Psoas muscle (tissue), 8 donors: ENCODE measurements around the gene CNOT9. TPM values are rescaled to one million over a fixed set of nuclear protein-coding genes. Genes with fewer than 3 reads are reported as not detected.

Source experiments
- ATAC-seq, 4 donors: fragments of 200-7000 bp; cut with Tn5 transposase; one replicate each; pipeline ENCODE4 v1.9.1; 2020; ENCODE audit warnings: moderate library complexity in 3 of 4, mild to moderate bottlenecking in 2 of 4
- DNase-seq, 2 donors: peaks; one replicate each; pipeline ENCODE4 v3.0.0-alpha.2; 2020
- H3K27ac ChIP-seq: fragments of 200-600 bp; one replicate; pipeline ENCODE4 v1.8.0; 2022
- H3K27me3 ChIP-seq, 3 donors: fragments of 200-600 bp in 1 of 3; one replicate each; pipeline versions ENCODE4 v1.6.1 to v1.8.0; 2013 to 2022; ENCODE audit warnings: low read length in 2 of 3, mild to moderate bottlenecking in 2 of 3, moderate library complexity in 1 of 3; ENCODE audit not compliant: insufficient read depth in 3 of 3
- H3K36me3 ChIP-seq, 2 donors: fragments of 200-600 bp in 1 of 2; one replicate each; pipeline versions ENCODE4 v1.6.1 to v1.8.0; 2013 to 2022; ENCODE audit warnings: low read depth in 1 of 2, mild to moderate bottlenecking in 1 of 2, moderate library complexity in 1 of 2; ENCODE audit not compliant: insufficient read depth in 1 of 2
- H3K4me1 ChIP-seq: fragments of 200-600 bp; one replicate; pipeline ENCODE4 v1.8.0; 2022
- H3K4me3 ChIP-seq: fragments of 200-600 bp; one replicate; pipeline ENCODE4 v1.8.0; 2022; ENCODE audit warnings: mild to moderate bottlenecking
- H3K9me3 ChIP-seq: fragments of 200-600 bp; one replicate; pipeline ENCODE4 v1.8.0; 2022
- CTCF ChIP-seq: fragments of 200-600 bp; IDR thresholded peaks from one replicate; pipeline ENCODE4 v1.8.0; 2022; ENCODE audit warnings: antibody characterized with exemption
- WGBS, 3 donors: extraction: QIAGEN DNeasy Blood & Tissue Kit; methylation state at CpG; one replicate each; pipeline versions ENCODE4 v1.1.6 to v1.1.7; 2013; 5-methylcytosine and 5-hydroxymethylcytosine counted together
- intact Hi-C, 2 donors: fragments of 100-400 bp; cut with DNase I; formaldehyde crosslinking; loops; one replicate each; pipeline versions ENCODE4 v1.11.0 to v1.14.2; 2022
- polyA plus RNA-seq, 3 donors: library from polyadenylated mRNA; stranded (reverse); fragments of 200-250 nt; gene quantifications; one replicate each; pipeline ENCODE4 v1.2.3, GENCODE V29; 2013
- total RNA-seq, 4 donors: library from RNA; stranded (reverse); fragmentation: NEBNext Ultra II Directional in 2 of 4; extraction: Animal tissue kit (Norgen Biotek cat#: 25700) in 2 of 4; gene quantifications; one replicate each; pipeline versions ENCODE4 v1.2.1 to v1.2.4, GENCODE V29; 2021 to 2023
- donor health status: healthy with polysubstance abuse.
- donor health status: DM: no; HTN: no; CAD: no; lungs with moderate emphysema.
- donor health status: Bipolar disorder and iron deficiency.
- donor health status: healthy.
- donor health status: DM: yes; HTN: yes; CAD: no.
- donor health status: DM: no; HTN: no; CAD: no.
- donor health status: DM: no; HTN: no; CAD: no.
- donor health status: DM: yes; HTN: yes; CAD: no.

The CNOT9 gene
- total and polyA plus RNA-seq, 7 donors, result 12.3 to 22.9 (median 17.9) TPM

DNA sequence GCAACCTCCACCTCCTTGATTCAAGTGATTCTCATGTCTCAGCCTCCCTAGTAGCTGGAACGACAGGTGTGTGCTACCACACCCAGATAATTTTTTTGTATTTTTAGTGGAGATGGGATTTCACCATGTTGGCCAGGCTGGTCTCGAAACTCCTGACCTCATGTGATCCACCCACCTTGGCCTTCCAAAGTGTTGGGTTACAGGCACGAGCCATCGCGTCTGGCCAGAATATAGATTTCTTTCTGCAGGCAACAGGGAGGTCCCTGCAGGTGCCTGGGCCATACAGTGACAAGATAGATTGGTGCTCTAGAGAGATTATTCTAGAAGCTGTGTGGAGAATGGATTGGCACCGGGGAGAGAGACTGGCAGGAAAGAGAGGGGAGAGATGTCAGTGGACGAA is 52.4 kb downstream of the CNOT9 start:
- ATAC-seq (peak in 1 of 4 donors; percentile 45), DNase-seq (no peak)
- Histone ChIP-seq H3K27ac (peak overlapping the region; percentile 30), H3K27me3 (no peaks in the 10 kb centered on the region), H3K4me1 (peaks cover 19% of the 10 kb centered on the region), H3K36me3 (peaks cover 2 to 85% of the 10 kb centered on the region in 2 donors), H3K9me3 (no peaks in the 10 kb centered on the region), H3K4me3 (no peak overlapping the region)
- intact Hi-C loops, result no loop called here
- TF ChIP-seq CTCF, result no peak
- WGBS, 3 donors, result 32 to 54% (median 42%) methylated on average over 7 of the region's 7 CpGs

- H3K4me3 ChIP-seq, result no peak overlapping the region
- peaks cover 21% of the 10 kb centered on the region for H3K4me1 ChIP-seq
- peak overlapping the region; percentile 42 for H3K27ac ChIP-seq
- no peaks in the 10 kb centered on the region for H3K27me3 ChIP-seq
- no peak for DNase-seq
- no peaks in the 10 kb centered on the region for H3K9me3 ChIP-seq
- TF ChIP-seq CTCF, result no peak
- ATAC-seq, result peak; percentile 34 to 56 (median 40)
- H3K36me3 ChIP-seq, result peaks cover 2 to 91% of the 10 kb centered on the region in 2 donors
- WGBS, 3 donors, result 38 to 52% (median 43%) methylated on average over 7 of the region's 7 CpGs
- intact Hi-C loops, result no loop called here
Measured at GRCh38 chr2:218622606-218623365, 54.1 kb downstream of the CNOT9 start.

GRCh38 chr2:218623366-218623705 is 54.7 kb downstream of the CNOT9 start:
- no peaks in the 10 kb centered on the region for H3K27me3 ChIP-seq
- DNase-seq (no peak), ATAC-seq (no peak)
- H3K4me3 ChIP-seq, result no peak overlapping the region
- peak overlapping the region; percentile 42 for H3K27ac ChIP-seq
- WGBS, 3 donors, result 63 to 73% (median 64%) methylated on average over 3 of the region's 3 CpGs
- intact Hi-C loops, result no loop called here
- peaks cover 21% of the 10 kb centered on the region for H3K4me1 ChIP-seq
- no peak for TF ChIP-seq CTCF
- H3K9me3 ChIP-seq, result no peaks in the 10 kb centered on the region
- peaks cover 2 to 91% of the 10 kb centered on the region in 2 donors for H3K36me3 ChIP-seq

DNA sequence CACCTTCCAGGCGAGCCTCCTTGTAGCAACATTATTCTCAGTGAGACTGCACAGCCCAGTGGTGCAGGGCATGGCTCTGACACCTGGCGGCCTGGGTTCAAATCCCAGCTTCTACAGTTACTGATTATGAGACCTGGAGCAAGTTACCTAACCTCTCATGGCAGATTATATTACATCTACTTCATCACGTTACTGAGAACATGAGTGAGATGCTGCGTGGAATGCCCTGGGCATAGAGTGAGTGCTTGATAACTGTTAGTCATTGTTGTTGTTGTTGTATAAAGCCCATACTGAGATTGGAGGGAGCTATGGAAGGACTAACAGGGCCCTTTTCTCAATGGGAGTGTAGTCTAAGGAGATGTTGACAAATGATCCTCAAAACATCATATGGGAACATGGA is 57.7 kb downstream of the CNOT9 start:
- DNase-seq, result no peak
- intact Hi-C loops, result no loop called here
- no peak overlapping the region for H3K4me3 ChIP-seq
- TF ChIP-seq CTCF, result no peak
- 59 to 82% (median 60%) methylated on average over 4 of the region's 4 CpGs for WGBS, 3 donors
- H3K27ac ChIP-seq, result no peak overlapping the region
- no peaks in the 10 kb centered on the region for H3K9me3 ChIP-seq
- H3K4me1 ChIP-seq, result peaks cover 17% of the 10 kb centered on the region
- no peaks in the 10 kb centered on the region for H3K27me3 ChIP-seq
- peak in 2 of 4 donors; percentile 27 to 35 for ATAC-seq
- H3K36me3 ChIP-seq, result peaks cover 5 to 94% of the 10 kb centered on the region in 2 donors

GRCh38 chr2:218627939-218628338 is 59.3 kb downstream of the CNOT9 start:
- no peak for TF ChIP-seq CTCF
- Histone ChIP-seq H3K9me3 (no peaks in the 10 kb centered on the region), H3K4me1 (peaks cover 7% of the 10 kb centered on the region), H3K27me3 (no peaks in the 10 kb centered on the region), H3K36me3 (peaks cover 6 to 96% of the 10 kb centered on the region in 2 donors), H3K27ac (no peak overlapping the region), H3K4me3 (no peak overlapping the region)
- no peak for DNase-seq
- intact Hi-C loops, result no loop called here
- WGBS, 3 donors, result 89 to 92% (median 92%) methylated on average over 4 of the region's 4 CpGs
- no peak for ATAC-seq
